CD14-positive monocyte (primary cell): ENCODE results near the gene LMO7. TPM values are rescaled to one million over a fixed set of nuclear protein-coding genes. Genes with fewer than 3 reads are reported as not detected.

Source experiments
- DNase-seq, 3 donors: peaks; one replicate each; pipeline ENCODE4 v3.0.0-alpha.2; 2011 to 2022
- H2AFZ ChIP-seq: 2 replicates; pipeline ENCODE4 v1.6.0; 2012; ENCODE audit warnings: mild to moderate bottlenecking, low read depth, low read length, inconsistent platforms; ENCODE audit not compliant: insufficient read depth, poor library complexity, severe bottlenecking
- H3K27ac ChIP-seq, 2 donors: 1 replicate in 1 of 2; 2 replicates in 1 of 2; pipeline ENCODE4 v1.5.1; 2012 to 2013; ENCODE audit warnings: low read length in 2 of 2, control low read depth in 1 of 2, inconsistent platforms in 1 of 2, low read depth in 1 of 2, mild to moderate bottlenecking in 1 of 2
- H3K27me3 ChIP-seq, 2 donors: one replicate each; pipeline versions ENCODE4 v1.6.0 to v1.6.1; 2011 to 2013; ENCODE audit warnings: low read length in 2 of 2; ENCODE audit not compliant: control insufficient read depth in 2 of 2, insufficient read depth in 2 of 2
- H3K36me3 ChIP-seq, 2 donors: replicated peaks in 1 of 2; 1 replicate in 1 of 2; 2 replicates in 1 of 2; pipeline versions ENCODE4 v1.5.1 to v1.6.1; 2012 to 2013; ENCODE audit warnings: low read length in 2 of 2, control low read depth in 1 of 2, inconsistent platforms in 1 of 2, mild to moderate bottlenecking in 1 of 2; ENCODE audit not compliant: insufficient read depth in 2 of 2, control insufficient read depth in 1 of 2
- H3K4me1 ChIP-seq, 2 donors: 1 replicate in 1 of 2; 2 replicates in 1 of 2; pipeline versions ENCODE4 v1.5.1 to v1.6.1; 2012 to 2013; ENCODE audit warnings: low read length in 2 of 2, control low read depth in 1 of 2, inconsistent platforms in 1 of 2, mild to moderate bottlenecking in 1 of 2, moderate library complexity in 1 of 2; ENCODE audit not compliant: insufficient read depth in 2 of 2, control insufficient read depth in 1 of 2
- H3K4me2 ChIP-seq: replicated peaks from 2 replicates; pipeline ENCODE3; 2012; ENCODE audit warnings: low read length, moderate library complexity, mild to moderate bottlenecking; ENCODE audit not compliant: poor library complexity, severe bottlenecking; ENCODE audit errors: extremely low read depth
- H3K4me3 ChIP-seq, 3 experiments: fragments of 200-600 bp in 1 of 3; sonication (generic) in 1 of 3; replicated peaks in 1 of 3; 1 replicate in 2 of 3; 2 replicates in 1 of 3; pipeline ENCODE4 v1.5.1; 2011 to 2013; ENCODE audit warnings: low read length in 3 of 3, mild to moderate bottlenecking in 3 of 3, control low read depth in 2 of 3, low read depth in 2 of 3, inconsistent platforms in 1 of 3, moderate library complexity in 1 of 3
- H3K79me2 ChIP-seq: 2 replicates; pipeline ENCODE4 v1.6.0; 2012; ENCODE audit warnings: mild to moderate bottlenecking, control low read depth, inconsistent platforms, low read length, moderate library complexity; ENCODE audit not compliant: insufficient read depth
- H3K9ac ChIP-seq: 2 replicates; pipeline ENCODE4 v1.6.0; 2017; ENCODE audit warnings: low read length, mild to moderate bottlenecking; ENCODE audit not compliant: insufficient read depth, poor library complexity, severe bottlenecking
- H3K9me3 ChIP-seq, 2 donors: replicated peaks in 1 of 2; 1 replicate in 1 of 2; 2 replicates in 1 of 2; pipeline versions ENCODE4 v1.5.1 to v1.6.1; 2012 to 2013; ENCODE audit warnings: low read length in 2 of 2, control low read depth in 1 of 2; ENCODE audit not compliant: control insufficient read depth in 1 of 2, insufficient read depth in 1 of 2
- H4K20me1 ChIP-seq: 2 replicates; pipeline ENCODE4 v1.6.0; 2012; ENCODE audit warnings: mild to moderate bottlenecking, low read length, control low read depth, moderate library complexity; ENCODE audit not compliant: insufficient read depth
- H3K27ac Mint-ChIP-seq, 7 donors: one replicate each; pipeline ENCODE4 v1.8.0; 2020; ENCODE audit warnings: mild to moderate bottlenecking in 7 of 7, mixed read lengths in 7 of 7, moderate library complexity in 6 of 7, inconsistent platforms in 2 of 7
- H3K27me3 Mint-ChIP-seq, 3 donors: one replicate each; pipeline ENCODE4 v1.8.0; 2021 to 2022; ENCODE audit warnings: low read depth in 3 of 3, mild to moderate bottlenecking in 3 of 3, mixed read lengths in 3 of 3, moderate library complexity in 3 of 3, inconsistent platforms in 1 of 3
- H3K36me3 Mint-ChIP-seq, 2 donors: one replicate each; pipeline ENCODE4 v1.8.0; 2020; ENCODE audit warnings: mixed read lengths in 2 of 2, inconsistent platforms in 1 of 2, mild to moderate bottlenecking in 1 of 2
- H3K4me1 Mint-ChIP-seq: one replicate; pipeline ENCODE4 v1.8.0; 2020; ENCODE audit warnings: mild to moderate bottlenecking, mixed read lengths
- H3K4me3 Mint-ChIP-seq, 2 donors: one replicate each; pipeline ENCODE4 v1.8.0; 2020; ENCODE audit warnings: mild to moderate bottlenecking in 2 of 2, mixed read lengths in 2 of 2, moderate library complexity in 1 of 2
- H3K9me3 Mint-ChIP-seq, 7 donors: one replicate each; pipeline ENCODE4 v1.8.0; 2020 to 2022; ENCODE audit warnings: mixed read lengths in 7 of 7, mild to moderate bottlenecking in 6 of 7, moderate library complexity in 6 of 7, inconsistent platforms in 2 of 7
- CTCF ChIP-seq: fragments of 200-600 bp; IDR thresholded peaks from one replicate; pipeline ENCODE4 v1.8.0; 2022; ENCODE audit warnings: antibody characterized with exemption, mild to moderate bottlenecking
- WGBS: methylation state at CpG from one replicate; pipeline ENCODE4 v1.1.5; 2013; ENCODE audit warnings: missing lambda C conversion rate; ENCODE audit not compliant: insufficient coverage; 5-methylcytosine and 5-hydroxymethylcytosine counted together
- intact Hi-C, 2 donors: fragments of 100-400 bp; cut with micrococcal nuclease; formaldehyde crosslinking; loops; one replicate each; pipeline versions ENCODE4 v1.15.0 to v1.15.1; 2023
- polyA plus RNA-seq, 3 donors: library from polyadenylated mRNA; depleted of rRNA in 1 of 3; unstranded in 2 of 3; stranded (reverse) in 1 of 3; fragments of 300-500 nt in 2 of 3; fragments of >200 nt in 1 of 3; fragmentation: Illumina TruSeq in 2 of 3; gene quantifications; 1 replicate in 2 of 3; 2 replicates in 1 of 3; pipeline ENCODE4 v1.2.3, GENCODE V29; 2012 to 2021

The LMO7 gene
- polyA plus RNA-seq, 3 donors: 0.79 to 1.6 (median 0.90) TPM

DNA sequence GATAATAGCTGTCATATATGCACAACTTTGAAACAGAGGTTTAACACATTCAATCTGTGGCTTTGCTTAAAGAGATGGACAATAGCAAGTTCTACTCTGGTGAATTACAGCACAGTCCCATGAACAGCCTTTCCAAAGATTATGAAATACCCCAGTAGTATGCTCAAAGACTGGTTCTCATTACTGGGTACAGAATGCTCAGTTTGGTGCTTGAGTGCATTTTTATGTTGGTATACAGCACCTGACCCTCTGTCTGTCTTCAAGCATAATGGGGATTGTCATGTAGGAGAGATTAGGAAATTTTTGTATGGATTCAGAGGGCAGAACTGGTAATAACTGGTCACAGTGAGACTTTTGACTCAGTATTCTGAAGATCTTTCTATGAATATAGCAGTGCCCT lies 7.6 kb downstream of the LMO7 start:
- Histone ChIP-seq H3K4me1 (no peaks in the 10 kb centered on the region), H3K4me3 (no peak overlapping the region), H3K4me2 (no peak overlapping the region), H3K36me3 (no peaks in the 10 kb centered on the region), H3K27ac (no peak overlapping the region), H3K9me3 (no peaks in the 10 kb centered on the region), H3K9ac (no peak overlapping the region), H3K79me2 (no peaks in the 10 kb centered on the region), H4K20me1 (no peaks in the 10 kb centered on the region), H3K27me3 (peaks cover under 1 to 1% of the 10 kb centered on the region in 2 donors), H2AFZ (no peak overlapping the region)
- no peak for DNase-seq
- Mint-ChIP-seq H3K4me1 (no peaks in the 10 kb centered on the region), H3K4me3 (no peak overlapping the region), H3K27me3 (peaks cover under 1 to 5% (median 5%) of the 10 kb centered on the region in 3 donors), H3K9me3 (peaks cover 0 to 2% (median 0%) of the 10 kb centered on the region in 7 donors), H3K27ac (no peak overlapping the region), H3K36me3 (no peaks in the 10 kb centered on the region)
- no peak for TF ChIP-seq CTCF
- intact Hi-C loops: no loop called here

DNA sequence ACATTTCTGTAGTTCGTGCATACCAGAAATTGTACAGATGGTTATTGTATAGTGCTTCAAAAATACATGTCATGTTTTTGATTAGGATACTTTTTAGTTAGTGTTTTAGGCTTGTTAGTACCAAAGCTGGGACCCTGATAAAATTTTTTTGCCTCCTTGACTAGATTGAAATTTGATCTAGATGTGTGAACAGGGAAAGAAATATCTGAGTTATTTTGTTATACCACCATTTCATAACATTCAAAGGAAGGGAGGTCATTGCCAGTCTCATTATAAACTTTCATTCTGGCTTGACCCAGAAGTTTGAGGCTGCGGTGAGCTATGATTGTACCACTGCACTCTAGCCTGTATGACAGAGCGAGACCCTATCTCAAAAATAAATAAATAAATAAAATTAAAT lies 9.0 kb downstream of the LMO7 start:
- H3K4me1 ChIP-seq: no peaks in the 10 kb centered on the region
- WGBS: no CpG with 5 or more reads among the region's 3 CpGs
- Mint-ChIP-seq H3K4me1 (no peaks in the 10 kb centered on the region), H3K9me3 (peaks cover 0 to 2% (median 0%) of the 10 kb centered on the region in 7 donors), H3K27me3 (peaks cover 0 to 3% (median 0%) of the 10 kb centered on the region in 3 donors), H3K4me3 (no peak overlapping the region), H3K36me3 (no peaks in the 10 kb centered on the region), H3K27ac (no peak overlapping the region)
- no peaks in the 10 kb centered on the region for H3K27me3 ChIP-seq
- H4K20me1 ChIP-seq: no peaks in the 10 kb centered on the region
- H3K4me2 ChIP-seq: no peak overlapping the region
- DNase-seq: no peak
- H3K4me3 ChIP-seq: no peak overlapping the region
- H3K79me2 ChIP-seq: no peaks in the 10 kb centered on the region
- no peak overlapping the region for H3K27ac ChIP-seq
- H3K9ac ChIP-seq: no peak overlapping the region
- H3K9me3 ChIP-seq: no peaks in the 10 kb centered on the region
- no peak for TF ChIP-seq CTCF
- H3K36me3 ChIP-seq: no peaks in the 10 kb centered on the region
- no peak overlapping the region for H2AFZ ChIP-seq
- intact Hi-C loops: no loop called here
